Astrocyte (in vitro differentiated cells and primary cell): ENCODE data around the gene DNMT1. TPM values are rescaled to one million over a fixed set of nuclear protein-coding genes. Genes with fewer than 3 reads are reported as not detected.
"Not testable (repeated sequence)": the region's sequence is repeated elsewhere in the genome, so short reads cannot be mapped to it uniquely, and the experiment has no call there.

Source experiments
- DNase-seq: peaks from one replicate; pipeline ENCODE4 v3.0.0-alpha.2; 2010; ENCODE audit warnings: low read depth
- FAIRE-seq: peaks from 2 replicates; lab custom pipeline; 2011; peaks lifted over from hg19 to GRCh38; lab: Jason Lieb, UNC
- H2AFZ ChIP-seq: 2 replicates; pipeline ENCODE4 v1.6.0; 2012; ENCODE audit warnings: low read depth, low read length, inconsistent platforms
- H3K27ac ChIP-seq: 2 replicates; pipeline ENCODE4 v1.5.1; 2011; ENCODE audit warnings: low read depth, low read length, inconsistent platforms
- H3K27me3 ChIP-seq: 2 replicates; pipeline ENCODE4 v1.6.0; 2011; ENCODE audit warnings: low read length, inconsistent platforms; ENCODE audit not compliant: insufficient read depth
- H3K36me3 ChIP-seq: 2 replicates; pipeline ENCODE4 v1.5.1; 2011; ENCODE audit warnings: low read length, inconsistent platforms; ENCODE audit not compliant: insufficient read depth
- H3K4me1 ChIP-seq: 2 replicates; pipeline ENCODE4 v1.5.1; 2011; ENCODE audit warnings: low read length, inconsistent platforms; ENCODE audit not compliant: insufficient read depth
- H3K4me2 ChIP-seq: 2 replicates; pipeline ENCODE4 v1.6.0; 2012; ENCODE audit warnings: low read length, inconsistent platforms
- H3K4me3 ChIP-seq: 2 replicates; pipeline ENCODE4 v1.5.1; 2011; ENCODE audit warnings: low read depth, mild to moderate bottlenecking, low read length, inconsistent platforms; ENCODE audit not compliant: insufficient read depth
- H3K79me2 ChIP-seq: 2 replicates; pipeline ENCODE4 v1.6.0; 2012; ENCODE audit warnings: mild to moderate bottlenecking, low read length, inconsistent platforms; ENCODE audit not compliant: insufficient read depth
- H3K9ac ChIP-seq: 2 replicates; pipeline ENCODE4 v1.6.0; 2012; ENCODE audit warnings: mild to moderate bottlenecking, low read length, inconsistent platforms
- H3K9me3 ChIP-seq: 2 replicates; pipeline ENCODE4 v1.5.1; 2012; ENCODE audit warnings: low read depth, mild to moderate bottlenecking, low read length, inconsistent platforms; ENCODE audit not compliant: insufficient read depth
- H4K20me1 ChIP-seq: 2 replicates; pipeline ENCODE4 v1.6.0; 2012; ENCODE audit warnings: low read length, inconsistent platforms; ENCODE audit not compliant: insufficient read depth
- H3K27ac Mint-ChIP-seq: one replicate; pipeline ENCODE4 v1.8.0; 2021; ENCODE audit warnings: mild to moderate bottlenecking, mixed read lengths; ENCODE audit not compliant: unreplicated experiment
- H3K27me3 Mint-ChIP-seq: one replicate; pipeline ENCODE4 v1.8.0; 2021; ENCODE audit warnings: low read depth, mixed read lengths; ENCODE audit not compliant: unreplicated experiment
- H3K36me3 Mint-ChIP-seq: one replicate; pipeline ENCODE4 v1.8.0; 2021; ENCODE audit warnings: low read depth, mixed read lengths; ENCODE audit not compliant: unreplicated experiment
- H3K4me1 Mint-ChIP-seq: one replicate; pipeline ENCODE4 v1.8.0; 2021; ENCODE audit warnings: low read depth, mixed read lengths; ENCODE audit not compliant: unreplicated experiment
- H3K4me3 Mint-ChIP-seq: one replicate; pipeline ENCODE4 v1.8.0; 2021; ENCODE audit warnings: mild to moderate bottlenecking, moderate library complexity, mixed read lengths; ENCODE audit not compliant: unreplicated experiment
- H3K9me3 Mint-ChIP-seq: one replicate; pipeline ENCODE4 v1.8.0; 2021; ENCODE audit warnings: mild to moderate bottlenecking, mixed read lengths; ENCODE audit not compliant: unreplicated experiment
- CTCF ChIP-seq: IDR thresholded peaks from 2 replicates; pipeline ENCODE4 v1.5.1; 2011; ENCODE audit warnings: low read depth, mild to moderate bottlenecking, inconsistent platforms, low read length, moderate library complexity; ENCODE audit not compliant: insufficient read depth
- EZH2 ChIP-seq: IDR thresholded peaks from 2 replicates; pipeline ENCODE4 v1.6.1; 2012; ENCODE audit warnings: mild to moderate bottlenecking, low read length, inconsistent platforms; ENCODE audit not compliant: insufficient read depth
- total RNA-seq: library from RNA; stranded (reverse); gene quantifications from 2 replicates; pipeline ENCODE4 v1.2.1, GENCODE V29; 2021

Gene DNMT1
- total RNA-seq, 1 donor from 2014 or later: 50.6 TPM

GRCh38 chr19:10173527-10173926 is 21.2 kb downstream of the DNMT1 start:
- H3K4me3 ChIP-seq: no peak overlapping the region
- no peaks in the 10 kb centered on the region for H3K4me1 ChIP-seq
- H4K20me1 ChIP-seq: peaks cover 10% of the 10 kb centered on the region
- Mint-ChIP-seq H3K4me3 (no peak overlapping the region), H3K36me3 (peaks cover 5% of the 10 kb centered on the region), H3K27me3 (no peaks in the 10 kb centered on the region), H3K4me1 (no peaks in the 10 kb centered on the region), H3K27ac (no peak overlapping the region), H3K9me3 (no peaks in the 10 kb centered on the region)
- H3K9me3 ChIP-seq: no peaks in the 10 kb centered on the region
- peak; percentile 10 for DNase-seq
- no peak for FAIRE-seq
- no peak overlapping the region for H2AFZ ChIP-seq
- H3K36me3 ChIP-seq: peaks cover 37% of the 10 kb centered on the region
- TF ChIP-seq EZH2 (no peak), CTCF (no peak)
- H3K9ac ChIP-seq: no peak overlapping the region
- no peaks in the 10 kb centered on the region for H3K27me3 ChIP-seq
- no peak overlapping the region for H3K4me2 ChIP-seq
- no peaks in the 10 kb centered on the region for H3K79me2 ChIP-seq
- H3K27ac ChIP-seq: no peak overlapping the region

- Histone ChIP-seq H3K9me3 (no peaks in the 10 kb centered on the region), H3K4me1 (no peaks in the 10 kb centered on the region), H2AFZ (no peak overlapping the region), H3K27me3 (no peaks in the 10 kb centered on the region), H3K79me2 (no peaks in the 10 kb centered on the region), H3K36me3 (peaks cover 41% of the 10 kb centered on the region), H3K4me2 (no peak overlapping the region), H3K9ac (no peak overlapping the region), H4K20me1 (peaks cover 4% of the 10 kb centered on the region), H3K27ac (no peak overlapping the region), H3K4me3 (no peak overlapping the region)
- no peaks in the 10 kb centered on the region for H3K27me3 Mint-ChIP-seq
- no peak overlapping the region for H3K4me3 Mint-ChIP-seq
- H3K36me3 Mint-ChIP-seq: peaks cover 9% of the 10 kb centered on the region
- no peak for DNase-seq
- no peak overlapping the region for H3K27ac Mint-ChIP-seq
- no peak for TF ChIP-seq EZH2
- H3K4me1 Mint-ChIP-seq: no peaks in the 10 kb centered on the region
- H3K9me3 Mint-ChIP-seq: no peaks in the 10 kb centered on the region
- no peak for FAIRE-seq
Observed at GRCh38 chr19:10168386-10168948, 26.3 kb downstream of the DNMT1 start.

- H3K4me1 Mint-ChIP-seq: no peaks in the 10 kb centered on the region
- no peak overlapping the region for H3K4me3 ChIP-seq
- H3K79me2 ChIP-seq: no peaks in the 10 kb centered on the region
- no peak overlapping the region for H3K9ac ChIP-seq
- H3K4me2 ChIP-seq: no peak overlapping the region
- H3K9me3 Mint-ChIP-seq: no peaks in the 10 kb centered on the region
- no peak overlapping the region for H3K27ac Mint-ChIP-seq
- TF ChIP-seq CTCF: no peak
- TF ChIP-seq EZH2: no peak
- peaks cover 38% of the 10 kb centered on the region for H3K36me3 ChIP-seq
- no peak overlapping the region for H3K27ac ChIP-seq
- no peaks in the 10 kb centered on the region for H3K27me3 Mint-ChIP-seq
- no peaks in the 10 kb centered on the region for H3K9me3 ChIP-seq
- H3K36me3 Mint-ChIP-seq: peaks cover 10% of the 10 kb centered on the region
- no peaks in the 10 kb centered on the region for H3K27me3 ChIP-seq
- no peak overlapping the region for H3K4me3 Mint-ChIP-seq
- H2AFZ ChIP-seq: no peak overlapping the region
- DNase-seq (no peak), FAIRE-seq (no peak)
- no peaks in the 10 kb centered on the region for H4K20me1 ChIP-seq
- no peaks in the 10 kb centered on the region for H3K4me1 ChIP-seq
Observed at GRCh38 chr19:10167459-10167858, 27.3 kb downstream of the DNMT1 start.

GRCh38 chr19:10166501-10166900 is 28.3 kb downstream of the DNMT1 start:
- H3K9me3 ChIP-seq, H2AFZ ChIP-seq, H3K27me3 ChIP-seq, H3K27ac Mint-ChIP-seq, FAIRE-seq, H3K36me3 Mint-ChIP-seq, H3K79me2 ChIP-seq, H3K4me1 Mint-ChIP-seq, H3K9ac ChIP-seq, H3K4me1 ChIP-seq, H3K27me3 Mint-ChIP-seq, DNase-seq, H3K4me2 ChIP-seq, H3K9me3 Mint-ChIP-seq, H3K4me3 ChIP-seq, H3K27ac ChIP-seq, H4K20me1 ChIP-seq: not testable (repeated sequence)
- peak overlapping the region; percentile 27 for H3K4me3 Mint-ChIP-seq
- peaks cover 41% of the 10 kb centered on the region for H3K36me3 ChIP-seq
